ENCODE measurements around the gene KCTD15. TPM values are rescaled to one million over a fixed set of nuclear protein-coding genes. Genes with fewer than 3 reads are reported as not detected.

The KCTD15 gene
- total RNA-seq, 1 donor from 2014 or later: 53.2 TPM

GRCh38 chr19:33750587-33751435, 45.9 kb upstream of the KCTD15 start:
- H3K9me3 Mint-ChIP-seq: no peaks in the 10 kb centered on the region
- no peaks in the 10 kb centered on the region for H3K36me3 Mint-ChIP-seq
- H3K27ac Mint-ChIP-seq: no peak overlapping the region
- H3K4me1 Mint-ChIP-seq (ENCODE audit: unreplicated experiment): peaks cover 2% of the 10 kb centered on the region
- peaks cover 21% of the 10 kb centered on the region for H3K27me3 Mint-ChIP-seq
- no peak for TF ChIP-seq CTCF (conservative IDR thresholded peaks at IDR 0.05)
- H3K4me3 Mint-ChIP-seq: no peak overlapping the region
- no peak for DNase-seq (ENCODE audit: extremely low spot score, unreplicated experiment)

- TF ChIP-seq CTCF (conservative IDR thresholded peaks at IDR 0.05): no peak
- Mint-ChIP-seq H3K27ac (no peak overlapping the region), H3K4me1 (ENCODE audit: unreplicated experiment) (peaks cover 4% of the 10 kb centered on the region), H3K4me3 (no peak overlapping the region), H3K9me3 (no peaks in the 10 kb centered on the region), H3K36me3 (no peaks in the 10 kb centered on the region), H3K27me3 (peaks cover 17% of the 10 kb centered on the region)
- no peak for DNase-seq (ENCODE audit: extremely low spot score, unreplicated experiment)
Observed at GRCh38 chr19:33751436-33751770, 45.3 kb upstream of the KCTD15 start.

GRCh38 chr19:33752018-33752800, 44.5 kb upstream of the KCTD15 start:
- Mint-ChIP-seq H3K4me1 (ENCODE audit: unreplicated experiment) (peaks cover 4% of the 10 kb centered on the region), H3K4me3 (no peak overlapping the region), H3K36me3 (no peaks in the 10 kb centered on the region), H3K27ac (no peak overlapping the region), H3K27me3 (peaks cover 11% of the 10 kb centered on the region), H3K9me3 (no peaks in the 10 kb centered on the region)
- DNase-seq (ENCODE audit: extremely low spot score, unreplicated experiment): no peak
- TF ChIP-seq CTCF (conservative IDR thresholded peaks at IDR 0.05): no peak

GRCh38 chr19:33752945-33753344, 43.7 kb upstream of the KCTD15 start:
- Mint-ChIP-seq H3K9me3 (no peaks in the 10 kb centered on the region), H3K27ac (no peak overlapping the region), H3K4me1 (ENCODE audit: unreplicated experiment) (peaks cover 4% of the 10 kb centered on the region), H3K36me3 (no peaks in the 10 kb centered on the region), H3K4me3 (no peak overlapping the region), H3K27me3 (peaks cover 8% of the 10 kb centered on the region)
- DNase-seq (ENCODE audit: extremely low spot score, unreplicated experiment): peak; percentile 43
- TF ChIP-seq CTCF (conservative IDR thresholded peaks at IDR 0.05): no peak

GRCh38 chr19:33754361-33754760, 42.3 kb upstream of the KCTD15 start:
- peaks cover 13% of the 10 kb centered on the region for H3K27me3 Mint-ChIP-seq
- TF ChIP-seq CTCF (conservative IDR thresholded peaks at IDR 0.05): no peak
- no peaks in the 10 kb centered on the region for H3K36me3 Mint-ChIP-seq
- no peaks in the 10 kb centered on the region for H3K9me3 Mint-ChIP-seq
- peaks cover 11% of the 10 kb centered on the region for H3K4me1 Mint-ChIP-seq (ENCODE audit: unreplicated experiment)
- no peak for DNase-seq (ENCODE audit: extremely low spot score, unreplicated experiment)
- no peak overlapping the region for H3K27ac Mint-ChIP-seq
- H3K4me3 Mint-ChIP-seq: no peak overlapping the region

All from type B pancreatic cell (in vitro differentiated cells).